Panc1 (cell line): ENCODE data around the gene LAIR1. TPM values are rescaled to one million over a fixed set of nuclear protein-coding genes. Genes with fewer than 3 reads are reported as not detected.
"Not testable (repeated sequence)": the region's sequence is repeated elsewhere in the genome, so short reads cannot be mapped to it uniquely, and the experiment has no call there.

Experiments
- ATAC-seq: fragments of 200-7000 bp; cut with Tn5 transposase; 2 replicates; pipeline ENCODE4 v1.9.1; 2020; ENCODE audit warnings: mild to moderate bottlenecking, moderate library complexity
- BruUV-seq: library from RNA; stranded (reverse); fragments of 400-500 nt; replicated peaks from 2 replicates; lab custom pipeline; 2021; lab: Mats Ljungman, UMichigan
- CTCF ChIA-PET: fragments of 300-600 bp; sonication (Branson Sonifier 250); formaldehyde crosslinking; loops from one replicate; lab custom pipeline; 2022; ENCODE audit warnings: antibody characterized with exemption; lab: Charles Lee
- POLR2A ChIA-PET: fragments of 300-600 bp; sonication (Branson Sonifier 250); formaldehyde crosslinking; loops from one replicate; lab custom pipeline; 2022; ENCODE audit warnings: antibody characterized with exemption; lab: Charles Lee
- DNase-seq: peaks from one replicate; pipeline ENCODE4 v3.0.0-alpha.2; 2010; ENCODE audit warnings: low read depth, low spot score
- H3K27ac ChIP-seq: 2 replicates; pipeline ENCODE4 v1.5.1; 2011; ENCODE audit warnings: mild to moderate bottlenecking, low read length, inconsistent platforms
- H3K27me3 ChIP-seq: fragments of 200-500 bp; sonication (Bioruptor generic); 2 replicates; pipeline ENCODE4 v1.6.0; 2014; ENCODE audit warnings: low read length, inconsistent platforms; ENCODE audit not compliant: control insufficient read depth, insufficient read depth
- H3K36me3 ChIP-seq: fragments of 200-500 bp; sonication (Bioruptor generic); 2 replicates; pipeline ENCODE4 v1.5.1; 2014; ENCODE audit warnings: inconsistent platforms, mild to moderate bottlenecking, low read length, moderate library complexity; ENCODE audit not compliant: control insufficient read depth, insufficient read depth
- H3K4me1 ChIP-seq: 2 replicates; pipeline ENCODE4 v1.5.1; 2011; ENCODE audit warnings: inconsistent platforms, mild to moderate bottlenecking, low read length, moderate library complexity; ENCODE audit not compliant: control insufficient read depth, insufficient read depth
- H3K4me3 ChIP-seq, 2 experiments: 2 replicates each; pipeline ENCODE4 v1.5.1; 2011 to 2012; ENCODE audit warnings: low read depth in 2 of 2, low read length in 2 of 2, mild to moderate bottlenecking in 2 of 2, inconsistent platforms in 1 of 2, moderate library complexity in 1 of 2
- H3K9me3 ChIP-seq: fragments of 200-500 bp; sonication (Bioruptor generic); 2 replicates; pipeline ENCODE4 v1.5.1; 2014; ENCODE audit warnings: low read depth, mild to moderate bottlenecking, inconsistent platforms, low read length, moderate library complexity; ENCODE audit not compliant: control insufficient read depth, insufficient read depth
- POLR2AphosphoS5 ChIP-seq: IDR thresholded peaks from 2 replicates; pipeline ENCODE4 v1.6.1; 2012; ENCODE audit warnings: mild to moderate bottlenecking, low read depth, low read length, moderate library complexity
- REST ChIP-seq, 2 experiments: IDR thresholded peaks; 2 replicates each; pipeline ENCODE4 v1.6.1; 2011 to 2012; ENCODE audit warnings: low read depth in 2 of 2, control low read depth in 1 of 2, low read length in 1 of 2, mild to moderate bottlenecking in 1 of 2, moderate library complexity in 1 of 2; ENCODE audit not compliant: insufficient read depth in 1 of 2
- SIN3A ChIP-seq: IDR thresholded peaks from 2 replicates; pipeline ENCODE4 v1.6.1; 2012; ENCODE audit warnings: low read depth, mild to moderate bottlenecking, low read length, moderate library complexity, borderline replicate concordance; ENCODE audit not compliant: insufficient read depth
- TCF7L2 ChIP-seq: IDR thresholded peaks from 2 replicates; pipeline ENCODE4 v1.6.1; 2011; ENCODE audit warnings: mild to moderate bottlenecking, low read depth, low read length, inconsistent platforms
- in situ Hi-C: cut with HindIII; loops from 2 replicates; pipeline ENCODE4 v1.10.0; 2016; ENCODE audit warnings: low sequenced_read_pairs, low pct_unique_long_range_greater_than_20kb
- intact Hi-C: fragments of 100-400 bp; cut with micrococcal nuclease; formaldehyde crosslinking; loops from one replicate; pipeline ENCODE4 v1.10.0; 2022; ENCODE audit not compliant: unreplicated experiment
- total RNA-seq: library from RNA; stranded (reverse); gene quantifications from one replicate; pipeline ENCODE4 v1.2.1, GENCODE V29; 2021; ENCODE audit not compliant: unreplicated experiment
- TF ChIP-seq, protein P1 (sequence below): fragments of 450-650 bp; IDR thresholded peaks from 2 replicates; pipeline ENCODE4 v1.5.1; 2017; ENCODE audit warnings: mild to moderate bottlenecking

LAIR1 gene
- total RNA-seq, 1 experiment from 2014 or later: 0.05 TPM

- no peaks in the 10 kb centered on the region for H3K27me3 ChIP-seq
- ChIA-PET POLR2A (no interaction called here), CTCF (no interaction called here)
- no peak for ATAC-seq
- no peak overlapping the region for H3K4me3 ChIP-seq
- no peak for TF ChIP-seq POLR2AphosphoS5
- TF ChIP-seq TCF7L2: no peak
- TF ChIP-seq, protein P1, sequence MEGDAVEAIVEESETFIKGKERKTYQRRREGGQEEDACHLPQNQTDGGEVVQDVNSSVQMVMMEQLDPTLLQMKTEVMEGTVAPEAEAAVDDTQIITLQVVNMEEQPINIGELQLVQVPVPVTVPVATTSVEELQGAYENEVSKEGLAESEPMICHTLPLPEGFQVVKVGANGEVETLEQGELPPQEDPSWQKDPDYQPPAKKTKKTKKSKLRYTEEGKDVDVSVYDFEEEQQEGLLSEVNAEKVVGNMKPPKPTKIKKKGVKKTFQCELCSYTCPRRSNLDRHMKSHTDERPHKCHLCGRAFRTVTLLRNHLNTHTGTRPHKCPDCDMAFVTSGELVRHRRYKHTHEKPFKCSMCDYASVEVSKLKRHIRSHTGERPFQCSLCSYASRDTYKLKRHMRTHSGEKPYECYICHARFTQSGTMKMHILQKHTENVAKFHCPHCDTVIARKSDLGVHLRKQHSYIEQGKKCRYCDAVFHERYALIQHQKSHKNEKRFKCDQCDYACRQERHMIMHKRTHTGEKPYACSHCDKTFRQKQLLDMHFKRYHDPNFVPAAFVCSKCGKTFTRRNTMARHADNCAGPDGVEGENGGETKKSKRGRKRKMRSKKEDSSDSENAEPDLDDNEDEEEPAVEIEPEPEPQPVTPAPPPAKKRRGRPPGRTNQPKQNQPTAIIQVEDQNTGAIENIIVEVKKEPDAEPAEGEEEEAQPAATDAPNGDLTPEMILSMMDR: no peak
- TF ChIP-seq SIN3A: no peak
- TF ChIP-seq REST (IDR thresholded peaks at IDR 0.05; ENCODE audit: insufficient read depth in 1 of 2, low read depth in 2 of 2, low read length in 1 of 2): no peak
- H3K27ac ChIP-seq: no peak overlapping the region
- no TSS peak for BruUV-seq
- no peaks in the 10 kb centered on the region for H3K36me3 ChIP-seq
- in situ Hi-C loops (no loop called here), intact Hi-C loops (no loop called here)
- no peak for DNase-seq
- no peaks in the 10 kb centered on the region for H3K9me3 ChIP-seq
- no peaks in the 10 kb centered on the region for H3K4me1 ChIP-seq
Measured at GRCh38 chr19:54331626-54332025, 33.1 kb downstream of the LAIR1 start.

GRCh38 chr19:54329476-54330165 lies 35.1 kb downstream of the LAIR1 start:
- Histone ChIP-seq H3K36me3 (no peaks in the 10 kb centered on the region), H3K27me3 (0 out of 2 replicates have a peak, but pooled peaks cover under 1% of the 10 kb centered on the region), H3K9me3 (no peaks in the 10 kb centered on the region), H3K27ac (no peak overlapping the region), H3K4me3 (no peak overlapping the region), H3K4me1 (no peaks in the 10 kb centered on the region)
- no peak for ATAC-seq
- in situ Hi-C loops: no loop called here
- intact Hi-C loops: no loop called here
- ChIA-PET POLR2A (no interaction called here), CTCF (interaction anchor here (0.6 kb wide), 1 partner anchor 148 kb away, joined by 4 read pairs; no protein-coding TSS in a partner anchor)
- no peak for DNase-seq
- no TSS peak for BruUV-seq
- TF ChIP-seq REST (IDR thresholded peaks at IDR 0.05; ENCODE audit: insufficient read depth in 1 of 2, low read depth in 2 of 2, low read length in 1 of 2) (no peak), SIN3A (no peak), POLR2AphosphoS5 (no peak), TCF7L2 (no peak)
- TF ChIP-seq, protein P1: no peak

- POLR2A ChIA-PET, H3K4me3 ChIP-seq, ATAC-seq, in situ Hi-C loops, DNase-seq, H3K4me1 ChIP-seq, BruUV-seq, CTCF ChIA-PET, H3K36me3 ChIP-seq, H3K9me3 ChIP-seq, H3K27me3 ChIP-seq, intact Hi-C loops, H3K27ac ChIP-seq: not testable (repeated sequence)
Measured at GRCh38 chr19:54328781-54329180, 36.0 kb downstream of the LAIR1 start.
